CD14-positive monocyte (primary cell): ENCODE measurements around the gene CPA4. TPM values are rescaled to one million over a fixed set of nuclear protein-coding genes. Genes with fewer than 3 reads are reported as not detected.

Experiments
- DNase-seq, 3 donors: peaks; one replicate each; pipeline ENCODE4 v3.0.0-alpha.2; 2011 to 2022
- H2AFZ ChIP-seq: 2 replicates; pipeline ENCODE4 v1.6.0; 2012; ENCODE audit warnings: mild to moderate bottlenecking, low read depth, low read length, inconsistent platforms; ENCODE audit not compliant: insufficient read depth, poor library complexity, severe bottlenecking
- H3K27ac ChIP-seq, 2 donors: 1 replicate in 1 of 2; 2 replicates in 1 of 2; pipeline ENCODE4 v1.5.1; 2012 to 2013; ENCODE audit warnings: low read length in 2 of 2, control low read depth in 1 of 2, inconsistent platforms in 1 of 2, low read depth in 1 of 2, mild to moderate bottlenecking in 1 of 2
- H3K27me3 ChIP-seq, 2 donors: one replicate each; pipeline versions ENCODE4 v1.6.0 to v1.6.1; 2011 to 2013; ENCODE audit warnings: low read length in 2 of 2; ENCODE audit not compliant: control insufficient read depth in 2 of 2, insufficient read depth in 2 of 2
- H3K36me3 ChIP-seq, 2 donors: replicated peaks in 1 of 2; 1 replicate in 1 of 2; 2 replicates in 1 of 2; pipeline versions ENCODE4 v1.5.1 to v1.6.1; 2012 to 2013; ENCODE audit warnings: low read length in 2 of 2, control low read depth in 1 of 2, inconsistent platforms in 1 of 2, mild to moderate bottlenecking in 1 of 2; ENCODE audit not compliant: insufficient read depth in 2 of 2, control insufficient read depth in 1 of 2
- H3K4me1 ChIP-seq, 2 donors: 1 replicate in 1 of 2; 2 replicates in 1 of 2; pipeline versions ENCODE4 v1.5.1 to v1.6.1; 2012 to 2013; ENCODE audit warnings: low read length in 2 of 2, control low read depth in 1 of 2, inconsistent platforms in 1 of 2, mild to moderate bottlenecking in 1 of 2, moderate library complexity in 1 of 2; ENCODE audit not compliant: insufficient read depth in 2 of 2, control insufficient read depth in 1 of 2
- H3K4me2 ChIP-seq: replicated peaks from 2 replicates; pipeline ENCODE3; 2012; ENCODE audit warnings: low read length, moderate library complexity, mild to moderate bottlenecking; ENCODE audit not compliant: poor library complexity, severe bottlenecking; ENCODE audit errors: extremely low read depth
- H3K4me3 ChIP-seq, 3 experiments: fragments of 200-600 bp in 1 of 3; sonication (generic) in 1 of 3; replicated peaks in 1 of 3; 1 replicate in 2 of 3; 2 replicates in 1 of 3; pipeline ENCODE4 v1.5.1; 2011 to 2013; ENCODE audit warnings: low read length in 3 of 3, mild to moderate bottlenecking in 3 of 3, control low read depth in 2 of 3, low read depth in 2 of 3, inconsistent platforms in 1 of 3, moderate library complexity in 1 of 3
- H3K79me2 ChIP-seq: 2 replicates; pipeline ENCODE4 v1.6.0; 2012; ENCODE audit warnings: mild to moderate bottlenecking, control low read depth, inconsistent platforms, low read length, moderate library complexity; ENCODE audit not compliant: insufficient read depth
- H3K9ac ChIP-seq: 2 replicates; pipeline ENCODE4 v1.6.0; 2017; ENCODE audit warnings: low read length, mild to moderate bottlenecking; ENCODE audit not compliant: insufficient read depth, poor library complexity, severe bottlenecking
- H3K9me3 ChIP-seq, 2 donors: replicated peaks in 1 of 2; 1 replicate in 1 of 2; 2 replicates in 1 of 2; pipeline versions ENCODE4 v1.5.1 to v1.6.1; 2012 to 2013; ENCODE audit warnings: low read length in 2 of 2, control low read depth in 1 of 2; ENCODE audit not compliant: control insufficient read depth in 1 of 2, insufficient read depth in 1 of 2
- H4K20me1 ChIP-seq: 2 replicates; pipeline ENCODE4 v1.6.0; 2012; ENCODE audit warnings: mild to moderate bottlenecking, low read length, control low read depth, moderate library complexity; ENCODE audit not compliant: insufficient read depth
- H3K27ac Mint-ChIP-seq, 7 donors: one replicate each; pipeline ENCODE4 v1.8.0; 2020; ENCODE audit warnings: mild to moderate bottlenecking in 7 of 7, mixed read lengths in 7 of 7, moderate library complexity in 6 of 7, inconsistent platforms in 2 of 7
- H3K27me3 Mint-ChIP-seq, 3 donors: one replicate each; pipeline ENCODE4 v1.8.0; 2021 to 2022; ENCODE audit warnings: low read depth in 3 of 3, mild to moderate bottlenecking in 3 of 3, mixed read lengths in 3 of 3, moderate library complexity in 3 of 3, inconsistent platforms in 1 of 3
- H3K36me3 Mint-ChIP-seq, 2 donors: one replicate each; pipeline ENCODE4 v1.8.0; 2020; ENCODE audit warnings: mixed read lengths in 2 of 2, inconsistent platforms in 1 of 2, mild to moderate bottlenecking in 1 of 2
- H3K4me1 Mint-ChIP-seq: one replicate; pipeline ENCODE4 v1.8.0; 2020; ENCODE audit warnings: mild to moderate bottlenecking, mixed read lengths
- H3K4me3 Mint-ChIP-seq, 2 donors: one replicate each; pipeline ENCODE4 v1.8.0; 2020; ENCODE audit warnings: mild to moderate bottlenecking in 2 of 2, mixed read lengths in 2 of 2, moderate library complexity in 1 of 2
- H3K9me3 Mint-ChIP-seq, 7 donors: one replicate each; pipeline ENCODE4 v1.8.0; 2020 to 2022; ENCODE audit warnings: mixed read lengths in 7 of 7, mild to moderate bottlenecking in 6 of 7, moderate library complexity in 6 of 7, inconsistent platforms in 2 of 7
- WGBS: methylation state at CpG from one replicate; pipeline ENCODE4 v1.1.5; 2013; ENCODE audit warnings: missing lambda C conversion rate; ENCODE audit not compliant: insufficient coverage; 5-methylcytosine and 5-hydroxymethylcytosine counted together
- intact Hi-C, 2 donors: fragments of 100-400 bp; cut with micrococcal nuclease; formaldehyde crosslinking; loops; one replicate each; pipeline versions ENCODE4 v1.15.0 to v1.15.1; 2023
- polyA plus RNA-seq, 3 donors: library from polyadenylated mRNA; depleted of rRNA in 1 of 3; unstranded in 2 of 3; stranded (reverse) in 1 of 3; fragments of 300-500 nt in 2 of 3; fragments of >200 nt in 1 of 3; fragmentation: Illumina TruSeq in 2 of 3; gene quantifications; 1 replicate in 2 of 3; 2 replicates in 1 of 3; pipeline ENCODE4 v1.2.3, GENCODE V29; 2012 to 2021
- TF ChIP-seq, protein P1 (sequence below): fragments of 200-600 bp; IDR thresholded peaks from one replicate; pipeline ENCODE4 v1.8.0; 2022; ENCODE audit warnings: antibody characterized with exemption, mild to moderate bottlenecking

CPA4 gene
- polyA plus RNA-seq, 3 donors: not detected

DNA sequence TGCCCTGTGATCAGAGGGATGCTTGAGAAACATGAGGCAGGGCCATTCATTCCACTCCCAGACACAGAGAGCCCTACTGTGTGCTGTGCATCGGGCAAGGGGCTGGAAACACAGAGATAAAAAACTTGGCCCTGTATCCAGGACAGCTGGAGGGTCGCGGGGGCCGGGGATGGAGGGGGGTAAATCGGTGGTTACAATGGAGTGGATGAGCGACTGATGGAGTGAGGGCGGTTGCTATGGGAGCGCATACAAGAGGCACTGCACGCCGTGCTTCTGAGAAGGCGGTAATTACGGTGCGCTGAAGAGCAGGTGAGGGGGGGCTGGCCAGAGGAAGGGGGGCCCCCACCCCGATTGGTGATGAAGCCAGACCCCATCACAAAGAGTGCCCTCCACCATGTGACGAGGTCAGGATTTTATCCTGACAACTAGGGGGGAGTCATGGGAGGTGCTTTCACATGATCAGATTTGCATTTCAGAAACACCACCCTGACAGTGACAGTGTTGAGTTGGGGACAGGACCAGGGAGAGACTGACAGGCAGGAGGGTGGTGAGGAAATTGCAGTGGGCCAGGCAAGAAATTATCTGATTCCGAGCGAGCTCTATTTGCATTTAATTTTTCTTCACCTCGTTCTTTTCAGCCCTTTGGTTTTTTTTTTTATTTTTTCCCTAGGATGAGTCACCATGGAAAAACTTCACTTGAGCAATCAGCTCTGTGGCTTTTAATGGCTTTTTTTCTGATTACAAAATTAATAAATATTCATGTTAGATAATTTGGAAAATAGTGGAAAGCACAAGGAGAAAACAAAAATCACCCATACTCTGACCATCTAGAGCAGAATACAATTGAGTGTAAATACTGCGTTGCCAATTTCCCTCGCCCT is 59.5 kb downstream of the CPA4 start:
- H4K20me1 ChIP-seq: no peaks in the 10 kb centered on the region
- no peaks in the 10 kb centered on the region for H3K36me3 ChIP-seq
- Mint-ChIP-seq H3K4me1 (peaks cover 8% of the 10 kb centered on the region), H3K9me3 (peaks cover 0 to 3% (median 0%) of the 10 kb centered on the region in 7 donors), H3K27ac (no peak overlapping the region), H3K4me3 (no peak overlapping the region), H3K27me3 (peaks cover 0 to 5% (median 2%) of the 10 kb centered on the region in 3 donors), H3K36me3 (no peaks in the 10 kb centered on the region)
- no peaks in the 10 kb centered on the region for H3K79me2 ChIP-seq
- no peak overlapping the region for H3K4me3 ChIP-seq
- H3K4me1 ChIP-seq: no peaks in the 10 kb centered on the region
- TF ChIP-seq, protein P1, sequence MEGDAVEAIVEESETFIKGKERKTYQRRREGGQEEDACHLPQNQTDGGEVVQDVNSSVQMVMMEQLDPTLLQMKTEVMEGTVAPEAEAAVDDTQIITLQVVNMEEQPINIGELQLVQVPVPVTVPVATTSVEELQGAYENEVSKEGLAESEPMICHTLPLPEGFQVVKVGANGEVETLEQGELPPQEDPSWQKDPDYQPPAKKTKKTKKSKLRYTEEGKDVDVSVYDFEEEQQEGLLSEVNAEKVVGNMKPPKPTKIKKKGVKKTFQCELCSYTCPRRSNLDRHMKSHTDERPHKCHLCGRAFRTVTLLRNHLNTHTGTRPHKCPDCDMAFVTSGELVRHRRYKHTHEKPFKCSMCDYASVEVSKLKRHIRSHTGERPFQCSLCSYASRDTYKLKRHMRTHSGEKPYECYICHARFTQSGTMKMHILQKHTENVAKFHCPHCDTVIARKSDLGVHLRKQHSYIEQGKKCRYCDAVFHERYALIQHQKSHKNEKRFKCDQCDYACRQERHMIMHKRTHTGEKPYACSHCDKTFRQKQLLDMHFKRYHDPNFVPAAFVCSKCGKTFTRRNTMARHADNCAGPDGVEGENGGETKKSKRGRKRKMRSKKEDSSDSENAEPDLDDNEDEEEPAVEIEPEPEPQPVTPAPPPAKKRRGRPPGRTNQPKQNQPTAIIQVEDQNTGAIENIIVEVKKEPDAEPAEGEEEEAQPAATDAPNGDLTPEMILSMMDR: no peak
- H3K27ac ChIP-seq: no peak overlapping the region
- no peak overlapping the region for H3K4me2 ChIP-seq
- DNase-seq: no peak
- no peaks in the 10 kb centered on the region for H3K9me3 ChIP-seq
- intact Hi-C loops: no loop called here
- H3K27me3 ChIP-seq: no peaks in the 10 kb centered on the region
- no peak overlapping the region for H3K9ac ChIP-seq
- WGBS: 100% methylated on average over 10 of the region's 20 CpGs
- H2AFZ ChIP-seq: no peak overlapping the region

- H3K9me3 ChIP-seq: no peaks in the 10 kb centered on the region
- Mint-ChIP-seq H3K27ac (peak overlapping the region in 1 of 7 donors; percentile 37), H3K36me3 (no peaks in the 10 kb centered on the region), H3K27me3 (peaks cover 0 to 5% (median 2%) of the 10 kb centered on the region in 3 donors), H3K4me3 (no peak overlapping the region), H3K4me1 (peaks cover 8% of the 10 kb centered on the region), H3K9me3 (peaks cover 0 to 3% (median 0%) of the 10 kb centered on the region in 7 donors)
- H3K27me3 ChIP-seq: no peaks in the 10 kb centered on the region
- H3K9ac ChIP-seq: no peak overlapping the region
- DNase-seq: no peak
- H3K36me3 ChIP-seq: no peaks in the 10 kb centered on the region
- no peaks in the 10 kb centered on the region for H3K4me1 ChIP-seq
- WGBS: 94% methylated on average over 7 of the region's 7 CpGs
- no peak overlapping the region for H2AFZ ChIP-seq
- H3K79me2 ChIP-seq: no peaks in the 10 kb centered on the region
- H3K4me3 ChIP-seq: no peak overlapping the region
- intact Hi-C loops: no loop called here
- TF ChIP-seq, protein P1: no peak
- no peak overlapping the region for H3K4me2 ChIP-seq
- H3K27ac ChIP-seq: no peak overlapping the region
- no peaks in the 10 kb centered on the region for H4K20me1 ChIP-seq
Observed at GRCh38 chr7:130353196-130353595, 60.2 kb downstream of the CPA4 start.
